Measurements from ENCODE around the gene SMPD2.

Gene SMPD2

DNA sequence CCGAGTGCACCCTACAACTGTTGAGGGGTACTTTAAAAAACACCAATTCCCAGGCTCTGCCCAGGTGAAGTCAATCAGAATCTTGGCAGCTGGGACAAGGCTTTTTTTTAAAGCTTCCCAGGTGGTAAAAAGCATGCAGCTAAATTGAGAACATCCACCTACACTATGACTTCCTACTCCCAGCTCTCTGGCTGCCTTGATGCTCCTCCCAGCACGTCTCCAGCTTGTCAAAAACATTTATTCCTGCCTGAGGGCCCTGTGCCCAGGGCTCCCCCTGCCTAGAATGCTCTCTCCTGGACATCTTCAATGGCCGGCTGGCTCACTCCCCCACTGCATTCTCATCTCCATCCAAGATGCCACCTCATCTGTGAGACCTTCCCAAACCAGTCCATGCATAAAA lies 32.6 kb downstream of the SMPD2 start:
- no peak for TF ChIP-seq CTCF (IDR thresholded peaks at IDR 0.05; ENCODE audit: extremely low read depth, missing control alignments)
- no peak for DNase-seq (ENCODE audit: low spot score)

DNA sequence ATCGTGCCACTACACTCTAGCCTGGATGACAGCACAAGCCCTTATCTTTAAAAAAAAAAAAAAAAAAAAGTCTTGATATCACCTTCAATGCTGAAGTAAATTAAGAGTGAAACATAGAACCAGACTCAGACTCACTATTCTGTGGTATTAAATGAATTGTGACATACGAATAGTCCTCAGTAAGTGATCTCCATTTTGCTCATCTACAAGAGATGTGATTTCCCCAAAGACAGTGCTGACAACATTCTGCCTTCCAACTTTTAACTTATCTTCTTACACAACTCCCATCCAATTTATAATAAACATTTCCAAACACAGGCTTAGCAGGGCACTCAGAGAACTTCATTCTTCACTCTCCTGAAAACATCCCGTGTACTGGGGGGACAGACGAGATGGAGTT lies 34.5 kb downstream of the SMPD2 start:
- TF ChIP-seq CTCF (IDR thresholded peaks at IDR 0.05; ENCODE audit: extremely low read depth, missing control alignments): no peak
- no peak for DNase-seq (ENCODE audit: low spot score)

DNA sequence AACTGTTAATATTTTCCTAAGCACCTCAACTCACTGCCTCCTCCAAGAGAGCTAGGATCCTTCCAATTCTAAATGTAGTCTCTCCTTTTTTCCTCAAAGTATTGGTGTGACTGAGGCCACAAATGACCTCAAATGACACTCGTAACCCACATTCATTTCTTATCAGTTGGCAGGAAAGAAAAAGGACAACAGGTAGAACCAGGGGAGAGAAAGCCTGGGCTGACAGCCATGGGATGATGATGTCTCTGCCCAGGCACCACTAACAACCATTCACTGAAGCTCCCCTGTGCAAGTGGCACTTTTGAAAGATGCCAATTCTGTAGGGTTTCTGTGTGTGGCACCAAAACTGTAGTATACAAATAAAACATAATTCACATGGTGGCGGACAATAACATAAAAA lies 35.1 kb downstream of the SMPD2 start:
- TF ChIP-seq CTCF (IDR thresholded peaks at IDR 0.05; ENCODE audit: extremely low read depth, missing control alignments): no peak
- no peak for DNase-seq (ENCODE audit: low spot score)

- no peak for DNase-seq (ENCODE audit: low spot score)
- no peak for TF ChIP-seq CTCF (IDR thresholded peaks at IDR 0.05; ENCODE audit: extremely low read depth, missing control alignments)
Measured at GRCh38 chr6:109477184-109477583, 36.7 kb downstream of the SMPD2 start.

- TF ChIP-seq CTCF (IDR thresholded peaks at IDR 0.05; ENCODE audit: extremely low read depth, missing control alignments): no peak
Measured at GRCh38 chr6:109477725-109478124, 37.2 kb downstream of the SMPD2 start.

DNA sequence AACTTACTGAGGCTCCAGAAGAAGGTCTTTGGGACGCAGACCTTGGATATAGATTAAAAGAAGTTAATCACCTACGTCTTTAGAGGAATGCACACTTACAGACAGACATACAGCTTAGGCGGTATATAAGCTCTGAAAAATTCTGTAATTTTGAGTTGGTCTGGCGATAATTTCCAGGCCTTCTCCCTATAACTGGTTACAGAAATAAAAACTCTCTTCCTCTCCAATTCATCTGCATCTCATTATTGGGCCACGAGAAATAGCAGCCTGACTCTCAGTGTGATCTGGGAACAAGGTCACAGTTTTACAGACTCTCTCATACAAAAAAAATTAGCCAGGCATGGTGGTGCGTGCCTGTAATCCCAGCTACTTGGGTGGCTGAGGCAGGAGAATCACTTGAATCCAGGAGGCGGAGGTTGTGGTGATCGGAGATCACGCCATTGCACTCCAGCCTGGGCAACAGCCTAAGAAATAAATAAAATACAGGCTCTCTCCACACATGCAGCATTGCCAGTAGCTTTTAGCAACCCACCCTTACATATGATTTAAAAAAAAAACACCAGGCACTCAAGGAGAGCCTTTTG lies 37.8 kb downstream of the SMPD2 start:
- no peak for TF ChIP-seq CTCF (IDR thresholded peaks at IDR 0.05; ENCODE audit: extremely low read depth, missing control alignments)
- DNase-seq (ENCODE audit: low spot score): no peak

More at GRCh38 chr6:109477725-109478124, 37.2 kb downstream of the SMPD2 start:
- no peak for DNase-seq (ENCODE audit: low spot score)

GRCh38 chr6:109478841-109479624 lies 38.5 kb downstream of the SMPD2 start:
- DNase-seq (ENCODE audit: low spot score): no peak
- TF ChIP-seq CTCF (IDR thresholded peaks at IDR 0.05; ENCODE audit: extremely low read depth, missing control alignments): no peak

Data from GM20000 (cell line).